MM.1S (cell line): ENCODE data around the gene OTUD3.

Experiments used
- DNase-seq: peaks from one replicate; pipeline ENCODE4 v3.0.0-alpha.2; 2015
- H2AFZ ChIP-seq: fragments of 300-600 bp; sonication (generic); 2 replicates; pipeline ENCODE4 v1.6.0; 2016; ENCODE audit warnings: antibody characterized with exemption, low read length
- H3F3A ChIP-seq: fragments of 300-600 bp; sonication (generic); 2 replicates; pipeline ENCODE4 v1.6.1; 2016; ENCODE audit warnings: mild to moderate bottlenecking, antibody characterized with exemption, low read length, moderate library complexity, mixed read lengths; ENCODE audit not compliant: insufficient read depth
- H3K27ac ChIP-seq: fragments of 300-600 bp; sonication (generic); 2 replicates; pipeline ENCODE4 v1.5.1; 2016; ENCODE audit warnings: mild to moderate bottlenecking, low read length
- H3K27me3 ChIP-seq: fragments of 300-600 bp; sonication (generic); replicated peaks from 2 replicates; pipeline ENCODE4 v1.6.0; 2016; ENCODE audit warnings: low read length; ENCODE audit not compliant: insufficient read depth
- H3K36me3 ChIP-seq: fragments of 300-600 bp; sonication (generic); replicated peaks from 2 replicates; pipeline ENCODE4 v1.6.1; 2016; ENCODE audit warnings: mild to moderate bottlenecking, low read length, mixed read lengths; ENCODE audit not compliant: insufficient read depth
- H3K4me1 ChIP-seq: fragments of 300-600 bp; sonication (generic); 2 replicates; pipeline ENCODE4 v1.6.1; 2016; ENCODE audit warnings: low read length, mixed read lengths
- H3K4me2 ChIP-seq: fragments of 300-600 bp; sonication (generic); 2 replicates; pipeline ENCODE4 v1.6.0; 2016; ENCODE audit warnings: low read depth, low read length
- H3K4me3 ChIP-seq: fragments of 300-600 bp; sonication (generic); 2 replicates; pipeline ENCODE4 v1.5.1; 2016; ENCODE audit warnings: low read length, mixed read lengths
- H3K79me2 ChIP-seq: fragments of 300-600 bp; sonication (generic); 2 replicates; pipeline ENCODE4 v1.6.1; 2016; ENCODE audit warnings: mixed run types, low read length, mixed read lengths
- H3K9ac ChIP-seq: fragments of 300-600 bp; sonication (generic); 2 replicates; pipeline ENCODE4 v1.6.1; 2016; ENCODE audit warnings: low read length, mixed read lengths
- H3K9me2 ChIP-seq: fragments of 300-600 bp; sonication (generic); replicated peaks from 2 replicates; pipeline ENCODE4 v1.6.1; 2016; ENCODE audit warnings: mild to moderate bottlenecking, low read length, mixed read lengths; ENCODE audit not compliant: insufficient read depth
- H3K9me3 ChIP-seq: fragments of 300-600 bp; sonication (generic); replicated peaks from 2 replicates; pipeline ENCODE4 v1.6.1; 2016; ENCODE audit warnings: mild to moderate bottlenecking, low read length, mixed read lengths; ENCODE audit not compliant: insufficient read depth
- H4K20me1 ChIP-seq: fragments of 300-600 bp; sonication (generic); 2 replicates; pipeline ENCODE4 v1.6.1; 2016; ENCODE audit warnings: mild to moderate bottlenecking, low read length, moderate library complexity, mixed read lengths; ENCODE audit not compliant: insufficient read depth
- CTCF ChIP-seq: fragments of 300-600 bp; sonication (generic); IDR thresholded peaks from 2 replicates; pipeline ENCODE4 v1.5.1; 2016; ENCODE audit warnings: antibody characterized with exemption, low read length, mixed read lengths
- EZH2 ChIP-seq: fragments of 300-600 bp; sonication (generic); optimal IDR thresholded peaks from 2 replicates; pipeline ENCODE3; 2017; ENCODE audit warnings: low read depth, mild to moderate bottlenecking, antibody characterized with exemption, low read length, mixed read lengths
- EZH2phosphoT487 ChIP-seq: fragments of 300-600 bp; sonication (generic); IDR thresholded peaks from 2 replicates; pipeline ENCODE4 v1.6.1; 2018; ENCODE audit warnings: antibody characterized with exemption, low read length

Gene OTUD3

GRCh38 chr1:19945914-19946313 is 63.7 kb downstream of the OTUD3 start:
- Histone ChIP-seq H3K4me3 (no peak overlapping the region), H3K27me3 (peaks cover 54% of the 10 kb centered on the region), H3K4me2 (no peak overlapping the region), H4K20me1 (no peaks in the 10 kb centered on the region), H3K9me2 (no peaks in the 10 kb centered on the region), H3K79me2 (no peaks in the 10 kb centered on the region), H3K9me3 (no peaks in the 10 kb centered on the region), H2AFZ (no peak overlapping the region), H3K36me3 (no peaks in the 10 kb centered on the region), H3K9ac (no peak overlapping the region), H3K27ac (no peak overlapping the region), H3F3A (no peaks in the 10 kb centered on the region), H3K4me1 (no peaks in the 10 kb centered on the region)
- DNase-seq = no peak
- TF ChIP-seq EZH2 (no peak), EZH2phosphoT487 (no peak), CTCF (no peak)

DNA sequence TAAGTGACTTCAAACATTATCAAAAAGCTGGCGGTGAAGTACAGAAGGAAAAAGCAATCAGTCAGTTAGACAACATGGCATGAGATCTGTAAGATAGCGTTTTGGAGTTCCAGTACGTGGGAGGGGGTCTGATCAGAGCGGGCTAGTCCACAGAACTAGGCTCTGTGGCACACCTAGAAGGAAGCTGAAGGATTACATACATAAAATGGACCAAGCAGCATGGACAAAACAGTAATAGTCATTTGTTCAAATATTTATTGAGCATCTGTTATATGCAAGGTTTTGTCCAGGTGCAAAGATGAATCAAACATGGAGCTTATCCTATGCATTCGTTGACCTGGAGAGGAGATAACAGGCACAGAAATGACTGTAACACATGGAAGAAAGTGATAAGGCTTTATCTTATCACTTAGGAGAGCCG is 64.1 kb downstream of the OTUD3 start:
- Histone ChIP-seq H3K36me3 (no peaks in the 10 kb centered on the region), H3K27me3 (peaks cover 55% of the 10 kb centered on the region), H3F3A (no peaks in the 10 kb centered on the region), H2AFZ (no peak overlapping the region), H3K9me2 (no peaks in the 10 kb centered on the region), H3K9ac (no peak overlapping the region), H3K27ac (no peak overlapping the region), H3K4me3 (no peak overlapping the region), H3K79me2 (no peaks in the 10 kb centered on the region), H3K4me1 (no peaks in the 10 kb centered on the region), H3K4me2 (no peak overlapping the region), H3K9me3 (no peaks in the 10 kb centered on the region), H4K20me1 (no peaks in the 10 kb centered on the region)
- no peak for TF ChIP-seq CTCF
- TF ChIP-seq EZH2phosphoT487 = no peak
- no peak for TF ChIP-seq EZH2
- DNase-seq = no peak

DNA sequence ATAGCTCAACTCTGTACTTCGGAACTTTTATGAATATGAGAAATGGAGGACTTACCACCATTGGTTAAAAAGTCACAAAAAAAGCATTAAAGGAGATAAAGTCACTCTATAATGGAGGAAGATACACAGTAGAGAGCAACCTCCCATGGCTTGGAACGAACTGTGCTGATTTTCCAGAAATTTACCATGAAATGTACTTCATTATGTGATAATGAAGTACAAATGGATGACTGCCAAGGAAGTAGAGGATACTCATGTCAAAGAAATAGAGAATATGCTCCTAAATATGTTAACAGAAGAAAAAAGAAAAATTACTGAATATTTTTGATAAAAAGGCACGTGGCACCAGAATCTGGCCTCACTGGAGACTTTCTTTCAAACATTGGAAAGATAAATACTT is 64.8 kb downstream of the OTUD3 start:
- H3F3A ChIP-seq = no peaks in the 10 kb centered on the region
- no peaks in the 10 kb centered on the region for H4K20me1 ChIP-seq
- H3K27me3 ChIP-seq = peaks cover 55% of the 10 kb centered on the region
- no peak overlapping the region for H3K4me2 ChIP-seq
- no peak overlapping the region for H3K27ac ChIP-seq
- no peaks in the 10 kb centered on the region for H3K4me1 ChIP-seq
- no peak overlapping the region for H3K4me3 ChIP-seq
- TF ChIP-seq CTCF (no peak), EZH2phosphoT487 (no peak), EZH2 (no peak)
- H3K36me3 ChIP-seq = no peaks in the 10 kb centered on the region
- no peaks in the 10 kb centered on the region for H3K9me3 ChIP-seq
- no peak for DNase-seq
- H3K9ac ChIP-seq = no peak overlapping the region
- H2AFZ ChIP-seq = no peak overlapping the region
- no peaks in the 10 kb centered on the region for H3K79me2 ChIP-seq
- H3K9me2 ChIP-seq = no peaks in the 10 kb centered on the region
